AG04450 (cell line): ENCODE data around the gene DMAP1. TPM values are rescaled to one million over a fixed set of nuclear protein-coding genes. Genes with fewer than 3 reads are reported as not detected.

Source experiments
- CTCF ChIA-PET: fragments of 300-600, 350-600 bp; formaldehyde crosslinking; extraction: SDS; loops from one replicate; lab custom pipeline; 2022; ENCODE audit warnings: antibody characterized with exemption, inconsistent platforms; lab: Charles Lee
- POLR2A ChIA-PET: fragments of 350-600 bp; formaldehyde crosslinking; extraction: SDS; loops from one replicate; lab custom pipeline; 2021; ENCODE audit warnings: antibody characterized with exemption, inconsistent platforms; lab: Yijun Ruan, JAX
- DNase-seq: peaks from one replicate; pipeline ENCODE4 v3.0.0-alpha.2; 2011; ENCODE audit warnings: low read depth, low spot score
- H3K27ac ChIP-seq: one replicate; pipeline ENCODE4 v1.5.1; 2012; ENCODE audit warnings: low read depth, low read length, control low read depth
- H3K27me3 ChIP-seq: one replicate; pipeline ENCODE4 v1.6.0; 2012; ENCODE audit warnings: low read length; ENCODE audit not compliant: control insufficient read depth, insufficient read depth
- H3K4me3 ChIP-seq: 2 replicates; pipeline ENCODE4 v1.5.1; 2011; ENCODE audit warnings: mild to moderate bottlenecking, low read depth, low read length, control low read depth
- H3K9me3 ChIP-seq: 2 replicates; pipeline ENCODE4 v1.5.1; 2012; ENCODE audit warnings: low read length; ENCODE audit not compliant: control insufficient read depth, insufficient read depth
- polyA plus RNA-seq: library from polyadenylated mRNA; depleted of rRNA; stranded (reverse); fragments of >200 nt; gene quantifications from 2 replicates; pipeline ENCODE4 v1.2.3, GENCODE V29; 2011
- TF ChIP-seq, protein P1 (sequence below): IDR thresholded peaks from 2 replicates; pipeline ENCODE4 v1.5.1; 2011; ENCODE audit warnings: low read depth, low read length, control low read depth, inconsistent platforms

The DMAP1 gene
- polyA plus RNA-seq, 1 experiment: 27.0 TPM

DNA sequence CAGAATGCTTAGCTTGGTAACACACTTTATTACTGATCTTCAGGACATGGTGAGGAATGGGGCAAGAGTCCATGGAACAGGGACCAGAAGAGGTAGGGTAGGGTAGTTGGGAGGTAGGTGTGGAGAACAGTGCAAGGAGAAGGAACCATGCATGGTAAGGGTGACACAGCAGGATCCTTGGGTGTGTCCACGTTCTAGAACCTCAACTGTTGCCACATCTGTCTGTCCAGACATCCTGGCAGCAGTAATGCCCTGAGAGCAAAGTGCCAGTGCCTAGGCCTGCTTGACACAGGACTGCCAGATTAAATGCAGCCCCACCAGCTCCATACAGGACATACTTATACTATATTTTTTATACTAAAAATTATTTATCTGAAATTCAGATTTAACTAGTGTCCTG lies 13.9 kb downstream of the DMAP1 start:
- Histone ChIP-seq H3K9me3 (no peaks in the 10 kb centered on the region), H3K27me3 (no peaks in the 10 kb centered on the region), H3K4me3 (no peak overlapping the region), H3K27ac (no peak overlapping the region)
- CTCF ChIA-PET: interaction anchor here (2.1 kb wide), 1 partner anchor 9 kb away, joined by 11 read pairs; no protein-coding TSS in a partner anchor
- POLR2A ChIA-PET: interaction anchor here (0.6 kb wide), 1 partner anchor 144 kb away, joined by 5 read pairs; no protein-coding TSS in a partner anchor
- no peak for DNase-seq
- TF ChIP-seq, protein P1, sequence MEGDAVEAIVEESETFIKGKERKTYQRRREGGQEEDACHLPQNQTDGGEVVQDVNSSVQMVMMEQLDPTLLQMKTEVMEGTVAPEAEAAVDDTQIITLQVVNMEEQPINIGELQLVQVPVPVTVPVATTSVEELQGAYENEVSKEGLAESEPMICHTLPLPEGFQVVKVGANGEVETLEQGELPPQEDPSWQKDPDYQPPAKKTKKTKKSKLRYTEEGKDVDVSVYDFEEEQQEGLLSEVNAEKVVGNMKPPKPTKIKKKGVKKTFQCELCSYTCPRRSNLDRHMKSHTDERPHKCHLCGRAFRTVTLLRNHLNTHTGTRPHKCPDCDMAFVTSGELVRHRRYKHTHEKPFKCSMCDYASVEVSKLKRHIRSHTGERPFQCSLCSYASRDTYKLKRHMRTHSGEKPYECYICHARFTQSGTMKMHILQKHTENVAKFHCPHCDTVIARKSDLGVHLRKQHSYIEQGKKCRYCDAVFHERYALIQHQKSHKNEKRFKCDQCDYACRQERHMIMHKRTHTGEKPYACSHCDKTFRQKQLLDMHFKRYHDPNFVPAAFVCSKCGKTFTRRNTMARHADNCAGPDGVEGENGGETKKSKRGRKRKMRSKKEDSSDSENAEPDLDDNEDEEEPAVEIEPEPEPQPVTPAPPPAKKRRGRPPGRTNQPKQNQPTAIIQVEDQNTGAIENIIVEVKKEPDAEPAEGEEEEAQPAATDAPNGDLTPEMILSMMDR: no peak

DNA sequence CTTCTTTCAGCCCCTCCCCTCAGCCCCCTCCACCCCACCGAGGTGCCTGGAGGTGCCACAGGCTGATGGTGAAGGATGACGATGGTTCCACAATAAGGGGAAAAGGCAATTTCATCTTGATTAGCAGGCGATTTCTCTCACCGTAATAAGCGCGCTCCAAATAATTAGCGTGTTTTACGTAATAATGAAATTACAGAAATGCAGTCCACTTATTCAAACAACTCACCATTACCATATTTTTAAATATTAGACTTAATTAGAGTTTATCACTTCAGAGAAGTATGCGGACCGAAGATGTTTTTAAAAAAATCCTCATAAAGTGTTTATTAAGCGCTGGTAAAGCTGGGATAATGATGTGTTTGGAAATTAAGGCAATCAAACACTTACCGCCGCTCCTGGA lies 14.9 kb downstream of the DMAP1 start:
- Histone ChIP-seq H3K27ac (no peak overlapping the region), H3K27me3 (no peaks in the 10 kb centered on the region), H3K4me3 (no peak overlapping the region), H3K9me3 (no peaks in the 10 kb centered on the region)
- TF ChIP-seq, protein P1: no peak
- CTCF ChIA-PET: interaction anchor here (2.1 kb wide), 1 partner anchor 10 kb away, joined by 11 read pairs; no protein-coding TSS in a partner anchor
- no peak for DNase-seq
- POLR2A ChIA-PET: no interaction called here

DNA sequence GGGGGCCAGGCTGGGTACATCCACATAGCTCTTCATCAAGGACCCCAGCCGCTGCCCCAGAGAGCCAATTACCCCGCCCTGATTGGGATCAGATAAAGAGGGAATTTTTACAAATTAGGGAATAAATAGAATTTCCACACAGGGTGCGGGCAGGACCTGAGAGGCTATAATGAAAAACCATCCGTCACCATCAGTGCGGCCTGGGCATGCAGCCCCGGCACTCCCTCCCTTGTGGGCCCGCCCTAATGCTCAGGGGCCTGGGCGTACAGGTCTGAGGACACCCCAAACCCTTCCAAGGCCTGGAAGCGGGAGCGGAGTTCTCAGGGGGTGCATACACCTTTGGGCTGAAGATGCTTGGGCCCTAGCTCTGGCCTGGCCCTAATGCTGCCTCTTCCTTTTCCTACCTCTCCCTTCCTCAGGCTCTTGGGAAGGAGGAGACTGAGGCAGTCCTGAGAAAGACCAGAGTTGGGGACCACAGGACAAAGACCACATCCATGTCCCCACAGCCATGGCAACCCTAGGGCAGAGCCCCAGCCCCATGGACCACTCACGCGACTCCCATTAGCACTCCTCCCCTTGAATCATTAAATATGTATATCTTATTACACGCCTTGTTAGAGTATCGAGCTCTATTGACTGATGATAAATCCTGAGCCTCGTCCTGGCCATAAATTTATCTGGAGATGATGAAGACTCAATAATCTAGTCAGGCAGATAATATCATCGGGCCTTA lies 16.3 kb downstream of the DMAP1 start:
- H3K27me3 ChIP-seq: no peaks in the 10 kb centered on the region
- no peaks in the 10 kb centered on the region for H3K9me3 ChIP-seq
- no peak for DNase-seq
- ChIA-PET CTCF (interaction anchor here (1.2 kb wide), 1 partner anchor 9 kb away, joined by 4 read pairs; no protein-coding TSS in a partner anchor), POLR2A (no interaction called here)
- no peak overlapping the region for H3K27ac ChIP-seq
- TF ChIP-seq, protein P1: no peak
- no peak overlapping the region for H3K4me3 ChIP-seq

DNA sequence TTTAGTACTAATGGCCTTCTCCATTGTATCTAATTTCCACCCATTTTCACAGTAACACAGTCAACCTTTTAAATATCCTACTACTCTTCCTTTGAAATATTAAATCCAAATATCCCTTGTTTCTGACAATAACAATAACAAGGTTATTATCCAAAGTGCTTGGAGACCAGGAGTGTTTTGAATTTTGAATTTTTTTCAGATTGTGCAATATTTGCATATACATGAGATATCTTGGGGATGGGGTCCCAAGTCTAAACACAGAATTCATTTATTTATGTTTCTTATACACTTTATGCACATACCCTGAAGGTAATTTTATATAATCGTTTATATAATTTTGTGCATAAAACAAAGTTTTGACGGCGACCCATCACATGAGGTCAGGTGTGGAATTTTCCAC lies 17.5 kb downstream of the DMAP1 start:
- ChIA-PET POLR2A (no interaction called here), CTCF (no interaction called here)
- Histone ChIP-seq H3K27me3 (no peaks in the 10 kb centered on the region), H3K27ac (no peak overlapping the region), H3K9me3 (no peaks in the 10 kb centered on the region), H3K4me3 (no peak overlapping the region)
- TF ChIP-seq, protein P1: no peak
- no peak for DNase-seq

DNA sequence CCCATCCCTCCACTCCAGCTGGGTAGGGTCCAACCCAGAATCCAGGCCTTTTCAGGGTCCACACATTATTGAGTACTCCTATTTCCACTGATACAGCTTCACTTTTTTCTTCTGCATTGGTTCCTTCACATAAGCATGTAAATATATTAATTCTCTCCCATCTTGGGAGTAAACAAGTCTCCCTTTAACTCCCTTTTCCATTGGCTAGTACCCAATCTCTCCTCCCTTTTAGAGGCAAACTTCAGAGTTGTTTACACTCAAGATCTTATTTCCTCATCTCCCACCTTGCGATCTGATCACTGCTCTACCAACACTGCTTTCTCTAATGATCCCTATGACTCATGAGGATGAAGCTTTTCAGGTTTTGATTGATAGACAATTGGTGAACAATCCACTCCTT lies 20.3 kb downstream of the DMAP1 start:
- H3K27me3 ChIP-seq: no peaks in the 10 kb centered on the region
- H3K27ac ChIP-seq: no peak overlapping the region
- DNase-seq: no peak
- H3K9me3 ChIP-seq: no peaks in the 10 kb centered on the region; the same call in 1 of the 2 replicates
- H3K4me3 ChIP-seq: no peak overlapping the region
- ChIA-PET CTCF (interaction anchor here (2.9 kb wide), 1 partner anchor 16 kb away, joined by 11 read pairs; no protein-coding TSS in a partner anchor), POLR2A (interaction anchor here (0.7 kb wide), 1 partner anchor 411 kb away, joined by 5 read pairs; no protein-coding TSS in a partner anchor)
- TF ChIP-seq, protein P1: no peak
